ENCODE measurements around the gene ARF5. TPM values are rescaled to one million over a fixed set of nuclear protein-coding genes. Genes with fewer than 3 reads are reported as not detected.

Gene ARF5
- total RNA-seq, 1 donor, result 122 TPM

DNA sequence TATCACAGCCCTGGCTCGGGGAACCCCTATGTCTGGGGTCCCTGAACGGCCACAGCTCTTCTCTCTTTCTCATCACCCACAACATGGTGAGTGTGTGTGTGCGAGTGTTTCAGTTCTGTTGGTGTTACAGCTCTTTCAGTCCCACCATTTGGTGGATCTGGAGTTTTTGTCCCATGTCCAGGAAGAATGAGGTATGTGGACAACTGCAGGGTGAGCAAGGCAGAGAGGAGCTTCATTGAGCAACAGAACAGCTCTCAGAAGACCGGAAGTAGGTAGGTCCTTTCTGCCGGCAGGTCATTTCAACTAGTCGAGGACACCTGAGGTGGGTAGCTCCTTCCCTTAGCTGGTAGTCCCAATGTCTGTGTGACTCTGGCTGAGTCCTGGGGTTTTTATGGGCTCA, 20.2 kb downstream of the ARF5 start:
- H3K4me1 ChIP-seq (ENCODE audit: insufficient read depth, low read length), result no peaks in the 10 kb centered on the region
- H3K27me3 ChIP-seq (ENCODE audit: insufficient read depth, low read length), result no peaks in the 10 kb centered on the region
- no peaks in the 10 kb centered on the region for H3K9me3 ChIP-seq (ENCODE audit: low read depth, low read length)
- no peak overlapping the region for H3K4me3 ChIP-seq (ENCODE audit: low read length)

- Histone ChIP-seq H3K4me1 (ENCODE audit: insufficient read depth, low read length) (no peaks in the 10 kb centered on the region), H3K27me3 (ENCODE audit: insufficient read depth, low read length) (no peaks in the 10 kb centered on the region), H3K9me3 (ENCODE audit: low read depth, low read length) (no peaks in the 10 kb centered on the region), H3K4me3 (ENCODE audit: low read length) (no peak overlapping the region)
Observed at GRCh38 chr7:127609297-127609696, 21.1 kb downstream of the ARF5 start.

DNA sequence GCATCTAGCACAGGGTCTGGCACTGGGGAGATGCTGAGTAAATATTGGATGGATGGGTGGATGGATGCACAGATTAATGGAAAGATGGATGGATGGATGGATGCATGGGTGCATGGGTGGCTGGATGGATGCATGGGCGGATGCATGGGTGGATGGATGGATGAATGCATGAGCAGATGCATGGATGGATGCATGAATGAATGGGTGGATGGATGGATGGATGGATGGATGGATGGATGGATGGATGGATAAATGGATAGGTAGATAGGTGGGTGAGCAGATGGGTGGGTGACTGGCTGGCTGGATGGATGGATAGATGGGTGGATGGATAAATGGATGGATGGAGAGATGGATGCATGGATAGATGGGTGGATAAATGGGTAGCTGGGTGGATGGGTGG, 24.1 kb downstream of the ARF5 start:
- H3K4me1 ChIP-seq (ENCODE audit: insufficient read depth, low read length), result no peaks in the 10 kb centered on the region
- H3K27me3 ChIP-seq (ENCODE audit: insufficient read depth, low read length), result peaks cover 5% of the 10 kb centered on the region
- no peaks in the 10 kb centered on the region for H3K9me3 ChIP-seq (ENCODE audit: low read depth, low read length)
- H3K4me3 ChIP-seq (ENCODE audit: low read length), result no peak overlapping the region

DNA sequence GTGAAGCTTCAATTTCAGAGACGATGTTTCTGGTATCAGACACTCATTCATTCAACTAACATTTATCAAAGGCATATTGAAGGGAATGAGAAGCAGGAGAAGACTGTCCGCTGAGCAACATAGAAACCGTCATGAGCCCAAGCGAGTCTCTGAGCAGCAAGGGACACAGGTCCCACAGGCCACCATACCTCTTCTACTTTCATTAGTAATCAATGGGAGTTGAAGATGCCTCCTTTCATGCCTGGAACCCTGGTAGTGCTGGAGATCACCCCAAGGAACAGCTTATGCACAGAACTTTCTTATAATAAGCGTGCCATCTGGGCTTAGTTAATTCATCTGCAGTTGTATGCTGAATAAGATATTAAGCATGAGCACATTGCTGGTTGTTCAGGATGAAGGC, 28.5 kb downstream of the ARF5 start:
- H3K4me1 ChIP-seq (ENCODE audit: insufficient read depth, low read length), result no peaks in the 10 kb centered on the region
- H3K4me3 ChIP-seq (ENCODE audit: low read length), result no peak overlapping the region
- peaks cover 24% of the 10 kb centered on the region for H3K27me3 ChIP-seq (ENCODE audit: insufficient read depth, low read length)
- no peaks in the 10 kb centered on the region for H3K9me3 ChIP-seq (ENCODE audit: low read depth, low read length)

- no peaks in the 10 kb centered on the region for H3K4me1 ChIP-seq (ENCODE audit: insufficient read depth, low read length)
- no peak within 1 kb of the TSS for H3K4me3 ChIP-seq (ENCODE audit: low read length)
- H3K9me3 ChIP-seq (ENCODE audit: low read depth, low read length), result no peaks in the 10 kb centered on the region
- peaks cover 34% of the 10 kb centered on the region for H3K27me3 ChIP-seq (ENCODE audit: insufficient read depth, low read length)
Observed at GRCh38 chr7:127618042-127618441, 29.8 kb downstream of the ARF5 start, which contains the start of gene PAX4. Gene PAX4, minus strand, starts transcription at chr7:127618142. Its CDS starts 2,214 bp downstream, at chr7:127615928.

DNA sequence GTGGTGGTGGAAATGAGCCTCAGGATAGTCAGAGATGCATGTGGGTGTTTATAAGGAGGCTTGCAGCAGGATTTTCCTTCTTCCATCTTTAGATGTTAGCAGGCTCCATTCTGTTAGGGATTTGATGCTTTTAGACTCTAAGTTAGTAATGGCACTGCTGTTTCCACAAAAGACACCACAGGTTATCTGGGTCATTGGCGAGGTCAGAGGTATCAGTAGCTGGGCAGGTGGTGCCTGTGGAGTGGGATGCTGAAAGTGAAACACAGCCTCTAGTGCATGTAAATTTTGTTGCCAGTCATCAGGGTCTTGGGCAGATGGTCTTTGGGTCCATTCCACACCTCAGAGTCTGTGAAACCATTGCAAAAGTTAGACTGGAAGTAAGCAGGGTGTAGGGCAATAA, 30.6 kb downstream of the ARF5 start:
- H3K9me3 ChIP-seq (ENCODE audit: low read depth, low read length), result no peaks in the 10 kb centered on the region
- no peak overlapping the region for H3K4me3 ChIP-seq (ENCODE audit: low read length)
- no peaks in the 10 kb centered on the region for H3K4me1 ChIP-seq (ENCODE audit: insufficient read depth, low read length)
- H3K27me3 ChIP-seq (ENCODE audit: insufficient read depth, low read length), result peaks cover 37% of the 10 kb centered on the region

GRCh38 chr7:127619681-127620405, 31.6 kb downstream of the ARF5 start:
- H3K9me3 ChIP-seq (ENCODE audit: low read depth, low read length), result no peaks in the 10 kb centered on the region
- no peak overlapping the region for H3K4me3 ChIP-seq (ENCODE audit: low read length)
- H3K27me3 ChIP-seq (ENCODE audit: insufficient read depth, low read length), result peaks cover 37% of the 10 kb centered on the region
- H3K4me1 ChIP-seq (ENCODE audit: insufficient read depth, low read length), result no peaks in the 10 kb centered on the region

GRCh38 chr7:127620406-127621233, 32.4 kb downstream of the ARF5 start:
- H3K4me1 ChIP-seq (ENCODE audit: insufficient read depth, low read length), result no peaks in the 10 kb centered on the region
- no peak overlapping the region for H3K4me3 ChIP-seq (ENCODE audit: low read length)
- peaks cover 42% of the 10 kb centered on the region for H3K27me3 ChIP-seq (ENCODE audit: insufficient read depth, low read length)
- H3K9me3 ChIP-seq (ENCODE audit: low read depth, low read length), result no peaks in the 10 kb centered on the region

DNA sequence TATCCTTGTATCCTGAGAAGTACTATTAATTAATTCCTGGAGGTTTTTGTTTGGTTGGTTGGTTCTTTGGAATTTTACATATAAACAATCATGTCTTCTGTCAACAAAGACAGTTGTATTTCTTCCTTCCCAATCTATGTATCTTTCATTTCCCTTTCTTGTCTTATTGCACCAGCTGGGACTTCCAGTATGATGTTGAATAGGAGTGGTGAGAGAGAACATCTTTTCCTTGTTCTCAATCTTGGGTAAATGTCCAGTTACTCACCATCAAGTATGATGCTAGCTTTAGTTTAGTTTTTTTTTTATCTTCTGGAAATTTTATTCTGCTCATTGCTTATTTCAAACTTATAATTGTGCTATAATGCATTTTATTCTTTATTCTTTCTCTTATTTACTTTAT, 37.1 kb downstream of the ARF5 start:
- no peaks in the 10 kb centered on the region for H3K4me1 ChIP-seq (ENCODE audit: insufficient read depth, low read length)
- no peak overlapping the region for H3K4me3 ChIP-seq (ENCODE audit: low read length)

GRCh38 chr7:127628445-127628844, 40.2 kb downstream of the ARF5 start:
- H3K4me3 ChIP-seq (ENCODE audit: low read length), result no peak overlapping the region
- no peaks in the 10 kb centered on the region for H3K9me3 ChIP-seq (ENCODE audit: low read depth, low read length)
- peaks cover 5% of the 10 kb centered on the region for H3K27me3 ChIP-seq (ENCODE audit: insufficient read depth, low read length)
- H3K4me1 ChIP-seq (ENCODE audit: insufficient read depth, low read length), result no peaks in the 10 kb centered on the region

More for the DNA sequence above, 37.1 kb downstream of the ARF5 start:
- Histone ChIP-seq H3K27me3 (ENCODE audit: insufficient read depth, low read length) (peaks cover 26% of the 10 kb centered on the region), H3K9me3 (ENCODE audit: low read depth, low read length) (no peaks in the 10 kb centered on the region)

- Histone ChIP-seq H3K9me3 (ENCODE audit: low read depth, low read length) (no peaks in the 10 kb centered on the region), H3K4me3 (ENCODE audit: low read length) (no peak overlapping the region), H3K4me1 (ENCODE audit: insufficient read depth, low read length) (no peaks in the 10 kb centered on the region), H3K27me3 (ENCODE audit: insufficient read depth, low read length) (peaks cover 5% of the 10 kb centered on the region)
Observed at GRCh38 chr7:127629268-127629854, 41.1 kb downstream of the ARF5 start.

- no peaks in the 10 kb centered on the region for H3K4me1 ChIP-seq (ENCODE audit: insufficient read depth, low read length)
Observed at GRCh38 chr7:127632276-127632910, 44.2 kb downstream of the ARF5 start.

DNA sequence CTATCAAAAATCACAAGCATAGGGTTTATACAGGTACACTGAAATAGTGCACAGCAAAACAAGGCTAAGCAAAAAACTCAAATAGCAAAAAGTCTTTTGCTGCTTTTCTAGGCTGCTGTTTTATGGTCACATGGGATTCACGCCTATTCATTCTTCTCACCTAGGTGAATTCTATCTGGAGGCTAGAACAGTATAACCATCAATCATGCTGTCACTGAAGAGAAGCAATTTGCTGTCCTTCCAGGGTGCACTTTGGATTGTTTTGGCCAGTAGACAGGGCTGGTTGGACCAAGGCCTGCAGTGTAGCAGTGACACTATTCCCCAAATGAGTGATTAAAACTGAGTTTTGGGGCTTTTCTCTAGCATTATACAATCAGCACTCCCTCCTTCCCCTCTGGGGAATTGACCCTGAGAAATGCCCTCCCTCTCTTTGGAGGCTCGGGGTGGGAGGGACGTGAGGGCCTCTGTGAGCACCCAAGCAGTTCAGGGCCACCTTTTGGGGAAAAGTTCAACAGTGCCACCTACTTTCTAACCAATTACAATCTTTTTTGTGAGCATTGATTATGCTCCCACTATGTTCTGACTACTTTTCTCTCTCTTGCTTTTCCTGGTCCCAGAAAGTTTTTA, 47.6 kb downstream of the ARF5 start:
- Histone ChIP-seq H3K27me3 (ENCODE audit: insufficient read depth, low read length) (peaks cover 6% of the 10 kb centered on the region), H3K4me3 (ENCODE audit: low read length) (no peak overlapping the region), H3K9me3 (ENCODE audit: low read depth, low read length) (no peaks in the 10 kb centered on the region), H3K4me1 (ENCODE audit: insufficient read depth, low read length) (no peaks in the 10 kb centered on the region)

More at GRCh38 chr7:127632276-127632910, 44.2 kb downstream of the ARF5 start:
- H3K4me3 ChIP-seq (ENCODE audit: low read length), result no peak overlapping the region
- H3K27me3 ChIP-seq (ENCODE audit: insufficient read depth, low read length), result peaks cover 3% of the 10 kb centered on the region
- no peaks in the 10 kb centered on the region for H3K9me3 ChIP-seq (ENCODE audit: low read depth, low read length)

GRCh38 chr7:127638197-127638596, 50.0 kb downstream of the ARF5 start:
- H3K4me1 ChIP-seq (ENCODE audit: insufficient read depth, low read length), result no peaks in the 10 kb centered on the region
- H3K4me3 ChIP-seq (ENCODE audit: low read length), result no peak overlapping the region
- peaks cover 6% of the 10 kb centered on the region for H3K27me3 ChIP-seq (ENCODE audit: insufficient read depth, low read length)
- no peaks in the 10 kb centered on the region for H3K9me3 ChIP-seq (ENCODE audit: low read depth, low read length)
